SJSA1 (cell line): ENCODE data around the gene CHST2. TPM values are rescaled to one million over a fixed set of nuclear protein-coding genes. Genes with fewer than 3 reads are reported as not detected.
A peak's percentile ranks its signal among the peaks of the same experiment; 100 is the strongest.
"Not testable (repeated sequence)": the region's sequence is repeated elsewhere in the genome, so short reads cannot be mapped to it uniquely, and the experiment has no call there.

Experiments
- DNase-seq, 2 experiments: peaks; one replicate each; pipeline ENCODE4 v3.0.0-alpha.2; 2015 to 2020; ENCODE audit warnings: low spot score in 2 of 2, low read depth in 1 of 2
- H3K27ac ChIP-seq: fragments of 250-450 bp; sonication (Bioruptor Pico); 2 replicates; pipeline ENCODE4 v1.5.1; 2020; ENCODE audit warnings: mild to moderate bottlenecking, moderate library complexity
- H3K27me3 ChIP-seq: fragments of 250-450 bp; sonication (Bioruptor Pico); replicated peaks from 2 replicates; pipeline ENCODE4 v1.5.1; 2020; ENCODE audit warnings: mild to moderate bottlenecking, moderate library complexity
- H3K36me3 ChIP-seq: fragments of 250-450 bp; sonication (Bioruptor Pico); 2 replicates; pipeline ENCODE4 v1.5.1; 2020; ENCODE audit warnings: mild to moderate bottlenecking
- H3K4me1 ChIP-seq: fragments of 250-450 bp; sonication (Bioruptor Pico); replicated peaks from 2 replicates; pipeline ENCODE4 v1.6.1; 2021; ENCODE audit warnings: mild to moderate bottlenecking
- H3K4me3 ChIP-seq: fragments of 250-450 bp; sonication (Bioruptor Pico); 2 replicates; pipeline ENCODE4 v1.5.1; 2020; ENCODE audit warnings: mild to moderate bottlenecking
- H3K9me3 ChIP-seq: fragments of 250-450 bp; sonication (Bioruptor Pico); replicated peaks from 2 replicates; pipeline ENCODE4 v1.5.1; 2020; ENCODE audit warnings: mild to moderate bottlenecking
- total RNA-seq: library from RNA; depleted of rRNA; stranded (reverse); fragments of >200 nt; shearing (Covaris generic); gene quantifications from 2 replicates; pipeline ENCODE4 v1.2.3, GENCODE V29; 2014

CHST2 gene
- total RNA-seq, 1 experiment from 2014 or later: 6.4 TPM

- Histone ChIP-seq H3K27ac (no peak overlapping the region), H3K9me3 (no peaks in the 10 kb centered on the region), H3K4me3 (no peak overlapping the region), H3K4me1 (no peaks in the 10 kb centered on the region), H3K27me3 (no peaks in the 10 kb centered on the region), H3K36me3 (no peaks in the 10 kb centered on the region)
- no peak for DNase-seq
Measured at GRCh38 chr3:143152043-143152442, 32.5 kb downstream of the CHST2 start.

- no peaks in the 10 kb centered on the region for H3K36me3 ChIP-seq
- no peak overlapping the region for H3K4me3 ChIP-seq
- H3K4me1 ChIP-seq: no peaks in the 10 kb centered on the region
- no peaks in the 10 kb centered on the region for H3K27me3 ChIP-seq
- no peaks in the 10 kb centered on the region for H3K9me3 ChIP-seq
- DNase-seq: no peak
- no peak overlapping the region for H3K27ac ChIP-seq
Measured at GRCh38 chr3:143155756-143156155, 36.2 kb downstream of the CHST2 start.

DNA sequence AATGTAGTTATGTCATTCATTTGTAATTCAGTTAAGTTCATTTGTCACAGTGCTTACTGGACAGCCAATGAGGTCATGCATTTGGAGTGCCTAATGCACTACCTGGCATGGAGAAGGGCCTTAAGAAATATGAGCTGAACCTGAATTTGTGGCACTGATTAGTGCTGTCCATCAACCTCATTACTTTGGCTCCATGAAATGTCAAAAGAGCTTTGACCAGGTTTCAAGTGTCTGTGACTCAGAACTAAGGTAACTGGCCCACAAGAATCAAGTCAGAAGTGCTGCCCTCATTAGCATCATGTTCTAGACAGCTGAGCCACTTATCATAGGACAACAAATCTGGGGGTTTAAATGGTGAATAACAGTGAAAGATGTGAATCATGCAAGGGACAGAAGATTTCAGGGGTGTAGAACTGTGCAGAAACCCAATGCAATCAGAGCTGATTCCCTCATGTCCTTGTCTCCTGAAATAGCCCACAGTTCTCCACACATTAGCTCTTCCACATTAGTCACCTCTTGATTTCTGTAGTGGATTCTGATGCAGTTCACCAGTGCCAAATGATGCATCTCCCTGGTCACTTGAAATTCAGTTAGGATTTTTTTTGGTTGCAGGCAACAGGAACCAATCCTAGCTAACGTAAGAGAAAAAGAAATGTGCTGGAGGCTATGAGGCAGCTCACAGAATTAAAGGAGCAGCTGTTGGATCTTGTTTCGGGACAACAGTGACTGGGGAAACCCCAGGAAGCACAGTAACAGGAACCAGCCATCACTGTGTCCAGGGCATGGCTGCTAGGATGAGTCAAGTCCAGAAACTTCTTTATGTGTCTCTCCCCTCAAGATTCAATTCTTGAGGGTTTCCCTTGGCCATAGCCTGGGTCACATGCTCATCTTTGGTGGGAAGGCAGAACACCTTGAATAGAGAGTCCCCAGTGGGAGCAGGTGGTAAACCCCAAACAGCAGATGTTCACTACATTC is 38.7 kb downstream of the CHST2 start:
- Histone ChIP-seq H3K27me3 (no peaks in the 10 kb centered on the region), H3K36me3 (no peaks in the 10 kb centered on the region), H3K4me1 (no peaks in the 10 kb centered on the region), H3K4me3 (no peak overlapping the region), H3K9me3 (no peaks in the 10 kb centered on the region), H3K27ac (no peak overlapping the region)
- no peak for DNase-seq

DNA sequence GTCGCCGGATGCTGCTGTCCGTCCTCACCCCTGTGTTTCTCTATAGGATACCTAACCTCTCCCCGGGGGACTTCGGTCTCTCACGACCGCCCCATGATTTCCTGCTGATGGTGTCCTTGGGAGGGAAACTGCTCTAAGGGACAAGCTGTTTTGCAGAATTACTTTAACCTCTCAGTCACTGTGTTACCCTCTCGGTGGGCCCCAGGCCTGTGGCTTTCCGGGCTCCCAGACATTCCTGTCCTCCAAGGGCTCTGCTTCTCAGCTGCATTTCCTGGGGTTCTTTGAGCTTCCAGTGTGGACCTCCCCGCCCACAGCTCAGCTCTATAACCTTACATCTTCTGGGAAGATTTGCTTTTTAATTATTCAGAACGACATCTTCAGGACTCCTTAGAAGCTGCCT is 40.9 kb downstream of the CHST2 start:
- peaks cover 3% of the 10 kb centered on the region for H3K4me1 ChIP-seq
- H3K36me3 ChIP-seq: no peaks in the 10 kb centered on the region
- H3K27ac ChIP-seq: no peak overlapping the region
- H3K4me3 ChIP-seq: no peak overlapping the region
- H3K27me3 ChIP-seq: no peaks in the 10 kb centered on the region
- no peak for DNase-seq
- H3K9me3 ChIP-seq: no peaks in the 10 kb centered on the region

- no peaks in the 10 kb centered on the region for H3K36me3 ChIP-seq
- no peak for DNase-seq
- H3K4me3 ChIP-seq: no peak overlapping the region
- H3K4me1 ChIP-seq: peaks cover 24% of the 10 kb centered on the region
- no peaks in the 10 kb centered on the region for H3K27me3 ChIP-seq
- H3K9me3 ChIP-seq: no peaks in the 10 kb centered on the region
- no peak overlapping the region for H3K27ac ChIP-seq
Measured at GRCh38 chr3:143163562-143164100, 44.1 kb downstream of the CHST2 start.

DNA sequence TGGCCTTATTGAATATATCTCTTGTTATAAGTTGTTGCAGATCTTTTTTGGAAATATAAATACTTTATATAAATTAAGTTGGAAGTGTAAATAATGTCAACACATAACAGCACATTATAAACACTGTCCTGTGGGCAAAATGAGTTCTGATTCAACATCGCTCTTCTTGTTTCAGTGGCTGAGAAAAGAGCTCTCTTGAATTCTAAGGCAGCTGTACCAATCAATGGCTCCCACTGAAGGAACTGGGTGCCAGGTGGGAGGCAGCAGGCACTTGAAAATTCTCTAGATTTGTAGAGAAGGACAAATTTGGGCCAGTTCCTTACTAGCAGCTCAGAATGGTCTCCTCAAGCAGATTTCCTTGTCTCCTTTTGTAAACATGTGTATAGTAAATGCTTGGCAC is 45.6 kb downstream of the CHST2 start:
- Histone ChIP-seq H3K9me3 (no peaks in the 10 kb centered on the region), H3K27ac (no peak overlapping the region), H3K36me3 (no peaks in the 10 kb centered on the region), H3K27me3 (no peaks in the 10 kb centered on the region), H3K4me3 (no peak overlapping the region), H3K4me1 (peaks cover 30% of the 10 kb centered on the region)
- no peak for DNase-seq

- Histone ChIP-seq H3K4me1 (peaks cover 34% of the 10 kb centered on the region), H3K27ac (0 out of 2 replicates have a peak overlapping the region, but pooled peaks have one; percentile 27)
- H3K9me3 ChIP-seq, H3K36me3 ChIP-seq, H3K4me3 ChIP-seq, H3K27me3 ChIP-seq: not testable (repeated sequence)
- peak in 1 of 2 experiments; percentile 19 for DNase-seq
Measured at GRCh38 chr3:143165612-143166285, 46.2 kb downstream of the CHST2 start.

DNA sequence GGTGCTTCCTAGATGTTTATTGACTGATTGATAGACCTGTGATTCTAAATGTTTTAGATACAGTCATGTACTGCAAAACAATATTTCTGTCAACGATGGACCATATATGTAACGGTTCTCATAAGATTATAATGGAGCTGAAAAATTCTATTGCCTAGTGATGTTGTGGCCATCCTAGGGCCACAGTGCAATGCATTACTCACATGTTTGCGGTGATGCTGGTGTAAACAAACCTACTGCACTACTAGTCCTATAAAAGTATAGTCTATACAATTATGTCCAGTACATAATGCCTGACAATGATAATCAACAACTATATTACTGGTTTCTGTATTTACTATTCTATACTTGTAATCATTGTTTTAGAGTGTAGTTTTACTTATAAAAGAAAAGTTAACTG is 46.8 kb downstream of the CHST2 start:
- Histone ChIP-seq H3K9me3 (no peaks in the 10 kb centered on the region), H3K27ac (0 out of 2 replicates have a peak overlapping the region, but pooled peaks have one; percentile 27), H3K4me3 (no peak overlapping the region), H3K27me3 (no peaks in the 10 kb centered on the region), H3K4me1 (peaks cover 40% of the 10 kb centered on the region), H3K36me3 (no peaks in the 10 kb centered on the region)
- peak in 1 of 2 experiments; percentile 2 for DNase-seq

- Histone ChIP-seq H3K27me3 (no peaks in the 10 kb centered on the region), H3K9me3 (no peaks in the 10 kb centered on the region), H3K36me3 (no peaks in the 10 kb centered on the region), H3K4me1 (peaks cover 45% of the 10 kb centered on the region), H3K4me3 (no peak overlapping the region), H3K27ac (no peak overlapping the region; the same call in 1 of the 2 replicates)
- DNase-seq: no peak
Measured at GRCh38 chr3:143167969-143168854, 48.6 kb downstream of the CHST2 start.

- DNase-seq: no peak
- Histone ChIP-seq H3K27me3 (no peaks in the 10 kb centered on the region), H3K36me3 (no peaks in the 10 kb centered on the region), H3K9me3 (no peaks in the 10 kb centered on the region), H3K4me1 (peaks cover 45% of the 10 kb centered on the region), H3K4me3 (no peak overlapping the region), H3K27ac (no peak overlapping the region; the same call in 1 of the 2 replicates)
Measured at GRCh38 chr3:143168855-143169192, 49.3 kb downstream of the CHST2 start.

GRCh38 chr3:143170074-143170473 is 50.5 kb downstream of the CHST2 start:
- Histone ChIP-seq H3K27me3 (no peaks in the 10 kb centered on the region), H3K27ac (no peak overlapping the region), H3K36me3 (no peaks in the 10 kb centered on the region), H3K4me1 (peaks cover 45% of the 10 kb centered on the region), H3K9me3 (no peaks in the 10 kb centered on the region), H3K4me3 (no peak overlapping the region)
- no peak for DNase-seq

DNA sequence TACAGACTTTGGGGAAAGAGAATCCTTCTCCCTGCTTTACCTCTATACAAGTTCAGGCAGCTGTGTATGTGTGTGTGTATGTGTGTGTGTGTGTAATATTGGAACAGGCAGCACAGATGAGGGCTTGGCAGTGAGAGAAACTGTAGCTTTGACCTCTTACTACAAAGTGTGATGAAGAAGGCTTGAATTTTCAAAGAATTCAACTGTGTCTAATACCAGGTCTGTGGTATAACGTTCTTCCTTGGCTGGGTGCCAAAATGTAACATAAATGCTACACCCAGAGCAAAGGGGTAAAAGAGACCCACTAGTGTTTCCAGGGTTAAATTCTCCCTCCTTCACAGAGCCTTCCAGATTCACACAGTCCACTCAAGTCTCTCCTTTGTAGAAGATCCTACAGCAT is 51.1 kb downstream of the CHST2 start:
- no peak for DNase-seq
- Histone ChIP-seq H3K36me3 (no peaks in the 10 kb centered on the region), H3K27ac (no peak overlapping the region), H3K4me3 (no peak overlapping the region), H3K27me3 (no peaks in the 10 kb centered on the region), H3K9me3 (no peaks in the 10 kb centered on the region), H3K4me1 (peaks cover 41% of the 10 kb centered on the region)
